Keratinocyte (primary cell): ENCODE measurements around the gene KRTAP10-4. TPM values are rescaled to one million over a fixed set of nuclear protein-coding genes. Genes with fewer than 3 reads are reported as not detected.

Experiments used
- DNase-seq: peaks from one replicate; pipeline ENCODE4 v3.0.0-alpha.2; 2011; ENCODE audit warnings: low read depth, missing footprints, low spot score
- FAIRE-seq: peaks from 2 replicates; lab custom pipeline; 2011; peaks lifted over from hg19 to GRCh38; lab: Jason Lieb, UNC
- H2AFZ ChIP-seq: 2 replicates; pipeline ENCODE4 v1.6.0; 2012; ENCODE audit warnings: low read length, control low read depth, inconsistent platforms; ENCODE audit not compliant: control insufficient read depth
- H3K27ac ChIP-seq: 2 replicates; pipeline ENCODE4 v1.5.1; 2011; ENCODE audit warnings: low read length; ENCODE audit not compliant: control insufficient read depth, insufficient read depth
- H3K27me3 ChIP-seq: 3 replicates; pipeline ENCODE4 v1.6.0; 2011; ENCODE audit warnings: low read length; ENCODE audit not compliant: control insufficient read depth, insufficient read depth; ENCODE audit errors: extremely low read depth
- H3K36me3 ChIP-seq, 2 experiments: 2 replicates in 1 of 2; 3 replicates in 1 of 2; pipeline ENCODE4 v1.5.1; 2011; ENCODE audit warnings: low read length in 2 of 2, mild to moderate bottlenecking in 1 of 2; ENCODE audit not compliant: control insufficient read depth in 2 of 2, insufficient read depth in 2 of 2; ENCODE audit errors: extremely low read depth in 1 of 2
- H3K4me1 ChIP-seq: 3 replicates; pipeline ENCODE4 v1.5.1; 2011; ENCODE audit warnings: low read length; ENCODE audit not compliant: control insufficient read depth, insufficient read depth; ENCODE audit errors: extremely low read depth
- H3K4me2 ChIP-seq: 3 replicates; pipeline ENCODE4 v1.6.0; 2011; ENCODE audit warnings: low read depth, low read length; ENCODE audit not compliant: control insufficient read depth, insufficient read depth; ENCODE audit errors: extremely low read depth
- H3K4me3 ChIP-seq, 3 experiments: fragments of 200-600 bp in 1 of 3; sonication (generic) in 1 of 3; 2 replicates in 2 of 3; 3 replicates in 1 of 3; pipeline ENCODE4 v1.5.1; 2011 to 2016; ENCODE audit warnings: low read length in 3 of 3, mild to moderate bottlenecking in 3 of 3, control low read depth in 2 of 3, inconsistent platforms in 1 of 3, low read depth in 1 of 3, mixed read lengths in 1 of 3, mixed run types in 1 of 3, moderate library complexity in 1 of 3; ENCODE audit not compliant: control insufficient read depth in 2 of 3, insufficient read depth in 2 of 3; ENCODE audit errors: extremely low read depth in 1 of 3
- H3K79me2 ChIP-seq: 2 replicates; pipeline ENCODE4 v1.6.0; 2012; ENCODE audit warnings: low read length; ENCODE audit not compliant: control insufficient read depth, insufficient read depth
- H3K9ac ChIP-seq: 3 replicates; pipeline ENCODE4 v1.6.0; 2011; ENCODE audit warnings: low read length; ENCODE audit not compliant: control insufficient read depth, insufficient read depth; ENCODE audit errors: extremely low read depth
- H3K9me1 ChIP-seq: 3 replicates; pipeline ENCODE4 v1.6.0; 2011; ENCODE audit warnings: low read length; ENCODE audit not compliant: control insufficient read depth, insufficient read depth; ENCODE audit errors: extremely low read depth
- H3K9me3 ChIP-seq: 2 replicates; pipeline ENCODE4 v1.5.1; 2012; ENCODE audit warnings: low read depth, low read length; ENCODE audit not compliant: control insufficient read depth
- H4K20me1 ChIP-seq: 3 replicates; pipeline ENCODE4 v1.6.0; 2011; ENCODE audit warnings: low read length; ENCODE audit not compliant: control insufficient read depth, insufficient read depth; ENCODE audit errors: extremely low read depth
- CTCF ChIP-seq, 3 experiments: IDR thresholded peaks in 1 of 3; conservative IDR thresholded peaks in 1 of 3; optimal IDR thresholded peaks in 1 of 3; 2 replicates in 2 of 3; 3 replicates in 1 of 3; pipeline versions ENCODE3 to v1.5.1; 2011; ENCODE audit warnings: low read length in 3 of 3, mild to moderate bottlenecking in 3 of 3, moderate library complexity in 2 of 3, control low read depth in 1 of 3, inconsistent platforms in 1 of 3; ENCODE audit not compliant: insufficient read depth in 2 of 3; ENCODE audit errors: extremely low read depth in 1 of 3
- EZH2 ChIP-seq: IDR thresholded peaks from one replicate; pipeline ENCODE4 v1.6.1; 2012; ENCODE audit warnings: inconsistent platforms, mild to moderate bottlenecking, low read length, moderate library complexity
- dilution Hi-C: fragments of 300-500 bp; cut with MboI; formaldehyde crosslinking; loops from one replicate; pipeline ENCODE4 v1.7.0; 2020; ENCODE audit warnings: low sequenced_read_pairs; ENCODE audit not compliant: extremely low pct_ligation_motif_present
- polyA plus RNA-seq, 5 experiments: library from polyadenylated mRNA; depleted of rRNA in 3 of 5; stranded (reverse) in 3 of 5; stranded (forward) in 1 of 5; unstranded in 1 of 5; fragments of >200 nt; gene quantifications; 1 replicate in 1 of 5; 2 replicates in 3 of 5; 3 replicates in 1 of 5; pipeline versions ENCODE4 v1.2.1 to v1.2.3, GENCODE V29; 2011 to 2012; ENCODE audit warnings: missing spikeins in 2 of 5, low read depth in 1 of 5, low replicate concordance in 1 of 5

KRTAP10-4 gene
- polyA plus RNA-seq, 1 donor (not counting 4 experiments of a cell fraction or from before 2014, with no cell fraction given), result not detected

DNA sequence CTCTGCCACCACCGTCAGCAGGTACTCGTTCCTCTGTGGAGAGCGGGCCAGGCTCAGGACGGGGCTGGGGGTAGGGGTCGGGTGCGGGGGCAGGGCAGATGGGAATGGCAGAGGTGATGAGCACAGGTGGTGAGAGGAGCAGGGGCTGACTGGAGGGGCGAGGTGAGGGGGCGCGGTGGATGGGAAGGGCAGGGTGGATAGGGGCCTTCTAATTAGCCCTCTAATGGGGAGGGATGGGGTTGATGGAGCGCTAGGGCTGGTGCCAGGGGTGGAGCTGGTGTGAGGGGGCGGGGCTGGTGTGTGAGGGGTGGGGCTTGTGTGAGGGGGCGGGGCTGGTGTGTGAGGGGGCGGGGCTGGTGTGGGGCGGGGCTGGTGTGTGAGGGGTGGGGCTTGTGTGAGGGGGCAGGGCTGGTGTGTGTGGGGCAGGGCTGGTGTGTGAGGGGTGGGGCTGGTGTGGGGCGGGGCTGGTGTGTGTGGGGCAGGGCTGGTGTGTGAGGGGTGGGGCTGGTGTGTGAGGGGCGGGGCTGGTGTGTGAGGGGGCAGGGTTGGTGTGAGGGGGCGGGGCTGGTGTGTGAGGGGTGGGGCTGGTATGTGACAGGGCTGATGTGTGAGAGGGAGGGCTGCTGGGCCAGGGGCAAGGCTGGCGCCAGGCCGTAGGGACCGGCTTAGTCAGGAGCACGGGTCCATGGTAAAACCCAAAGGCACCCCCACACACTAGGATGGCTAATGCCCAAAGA lies 39.5 kb upstream of the KRTAP10-4 start:
- no peak overlapping the region for H2AFZ ChIP-seq
- dilution Hi-C loops, result no loop called here
- no peak for DNase-seq

GRCh38 chr21:44534688-44535087 lies 38.8 kb upstream of the KRTAP10-4 start:
- Histone ChIP-seq H3K36me3 (no peaks in the 10 kb centered on the region), H3K9me1 (no peaks in the 10 kb centered on the region), H3K9me3 (peaks cover 4% of the 10 kb centered on the region), H3K27me3 (no peaks in the 10 kb centered on the region), H3K79me2 (no peaks in the 10 kb centered on the region), H2AFZ (no peak overlapping the region), H3K4me2 (no peak overlapping the region), H3K9ac (no peak overlapping the region), H3K4me3 (no peak overlapping the region), H3K27ac (no peak overlapping the region), H4K20me1 (no peaks in the 10 kb centered on the region), H3K4me1 (no peaks in the 10 kb centered on the region)
- FAIRE-seq (no peak), DNase-seq (no peak)
- dilution Hi-C loops, result no loop called here
- TF ChIP-seq EZH2 (no peak), CTCF (optimal IDR thresholded peaks at IDR 0.05 in 1 of 3, IDR thresholded peaks at IDR 0.05 in 1 of 3, conservative IDR thresholded peaks at IDR 0.05 in 1 of 3; ENCODE audit: extremely low read depth in 1 of 3, insufficient read depth in 2 of 3, low read length in 3 of 3) (no peak)

More for the DNA sequence above, 39.5 kb upstream of the KRTAP10-4 start:
- Histone ChIP-seq H3K27ac (no peak overlapping the region), H4K20me1 (no peaks in the 10 kb centered on the region), H3K79me2 (no peaks in the 10 kb centered on the region), H3K9me1 (no peaks in the 10 kb centered on the region), H3K4me1 (no peaks in the 10 kb centered on the region), H3K27me3 (no peaks in the 10 kb centered on the region), H3K9ac (no peak overlapping the region), H3K9me3 (peaks cover 4% of the 10 kb centered on the region), H3K4me2 (no peak overlapping the region), H3K4me3 (no peak overlapping the region), H3K36me3 (no peaks in the 10 kb centered on the region)
- no peak for TF ChIP-seq EZH2
- TF ChIP-seq CTCF (optimal IDR thresholded peaks at IDR 0.05 in 1 of 3, IDR thresholded peaks at IDR 0.05 in 1 of 3, conservative IDR thresholded peaks at IDR 0.05 in 1 of 3; ENCODE audit: extremely low read depth in 1 of 3, insufficient read depth in 2 of 3, low read length in 3 of 3), result no peak
- FAIRE-seq, result no peak
